Nasal cavity respiratory epithelium epithelial cell of viscerocranial mucosa (primary cell): ENCODE results near the gene SLF1. TPM values are rescaled to one million over a fixed set of nuclear protein-coding genes. Genes with fewer than 3 reads are reported as not detected.

Source experiments
- total RNA-seq: library from RNA; depleted of rRNA; stranded (reverse); fragments of >200 nt; gene quantifications from 2 replicates; pipeline ENCODE4 v1.2.3, GENCODE V29; 2014

Gene SLF1
- total RNA-seq = 3.4 and 3.6 TPM in 2 replicates

DNA sequence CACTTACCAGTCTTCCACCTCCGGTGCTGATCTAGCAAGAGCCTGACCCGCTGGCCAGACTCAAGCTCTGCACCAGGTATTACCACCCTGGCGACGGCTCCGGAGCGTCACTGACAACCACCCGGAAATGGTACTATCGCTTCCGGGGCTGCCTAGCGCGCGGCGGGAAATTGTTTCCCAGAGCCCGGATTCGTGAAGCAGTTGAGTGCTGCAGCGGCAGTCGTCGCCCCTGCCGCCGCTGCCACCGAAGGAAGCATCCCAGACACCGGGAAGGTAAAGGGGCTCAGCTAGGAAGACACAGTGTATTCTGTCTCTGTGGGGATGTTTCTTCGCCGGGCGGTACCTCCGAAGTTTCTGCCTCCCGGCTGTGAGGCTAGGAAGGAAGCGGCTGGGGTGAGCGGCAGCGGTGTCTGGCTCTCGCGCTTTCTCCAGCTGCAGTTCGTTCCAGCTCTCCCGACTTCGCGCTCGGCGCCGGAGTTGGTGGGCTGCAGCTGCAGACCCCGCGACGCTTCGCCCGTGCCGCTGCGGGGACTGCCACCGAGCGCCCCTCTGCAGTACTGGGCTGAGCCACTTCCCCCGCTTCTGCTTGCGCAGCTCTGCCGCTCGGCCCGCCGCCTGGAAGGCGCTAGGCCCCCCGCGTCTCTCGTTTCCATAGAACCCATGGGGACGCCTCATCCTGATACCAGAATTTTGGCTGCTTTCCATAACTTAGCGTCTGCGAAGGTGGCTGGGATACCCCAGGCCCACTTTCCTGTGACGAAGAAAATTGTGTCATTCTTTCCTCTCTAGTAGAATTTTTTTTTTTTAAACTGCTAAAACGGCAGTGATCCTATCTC, at the start of gene SLF1, which contains the start of gene KIAA0825:
TSS of gene SLF1 (plus strand) at position 177 of the 836 bp plus-strand sequence. CDS start 10,142 bp downstream, outside the sequence.
TSS of gene KIAA0825 (minus strand) at position 112 of the 836 bp plus-strand sequence. CDS start 81,478 bp downstream, outside the sequence.

Other genes starting within 250 kb of the SLF1 start
- gene KIAA0825, start 65 bp upstream of the SLF1 start, total RNA-seq = 1.0 and 3.4 TPM in 2 replicates